H1 (cell line): ENCODE results near the gene EBPL. TPM values are rescaled to one million over a fixed set of nuclear protein-coding genes. Genes with fewer than 3 reads are reported as not detected.

Source experiments
- CTCF ChIA-PET: fragments of 300-600 bp; sonication (Branson Sonifier 250); formaldehyde crosslinking; loops from one replicate; lab custom pipeline; 2021; ENCODE audit not compliant: partially characterized antibody; lab: Charles Lee
- POLR2A ChIA-PET: fragments of 300-600 bp; sonication (Branson Sonifier 250); formaldehyde crosslinking; loops from one replicate; lab custom pipeline; 2021; ENCODE audit warnings: inconsistent platforms; ENCODE audit not compliant: partially characterized antibody; lab: Charles Lee
- DNase-seq, 2 experiments: peaks; one replicate each; pipeline versions ENCODE4 v3.0.0 to v3.0.0-alpha.2; 2010 to 2022; ENCODE audit warnings: low spot score in 2 of 2, low read depth in 1 of 2, mixed read lengths in 1 of 2
- FAIRE-seq: peaks from 2 replicates; lab custom pipeline; 2011; peaks lifted over from hg19 to GRCh38; lab: Jason Lieb, UNC
- H2AFZ ChIP-seq: 2 replicates; pipeline ENCODE4 v1.8.1; 2012; ENCODE audit warnings: low read length, inconsistent platforms
- H2AK5ac ChIP-seq: 2 replicates; pipeline ENCODE4 v1.6.1; 2013; ENCODE audit warnings: low read depth, low read length
- H2BK120ac ChIP-seq: replicated peaks from 2 replicates; pipeline ENCODE3; 2013; ENCODE audit warnings: low read depth, low read length, inconsistent platforms
- H2BK12ac ChIP-seq: 2 replicates; pipeline ENCODE4 v1.6.1; 2013; ENCODE audit warnings: low read depth, low read length
- H2BK15ac ChIP-seq: 2 replicates; pipeline ENCODE4 v1.6.1; 2013; ENCODE audit warnings: low read length
- H2BK20ac ChIP-seq: 2 replicates; pipeline ENCODE4 v1.6.1; 2013; ENCODE audit warnings: low read length
- H2BK5ac ChIP-seq: 2 replicates; pipeline ENCODE4 v1.6.1; 2013; ENCODE audit warnings: low read depth, low read length
- H3K14ac ChIP-seq: 2 replicates; pipeline ENCODE4 v1.6.1; 2013; ENCODE audit warnings: inconsistent platforms; ENCODE audit not compliant: insufficient read length
- H3K18ac ChIP-seq: 2 replicates; pipeline ENCODE4 v1.6.1; 2013; ENCODE audit warnings: low read length; ENCODE audit errors: extremely low read depth
- H3K23ac ChIP-seq: 2 replicates; pipeline ENCODE4 v1.6.1; 2013; ENCODE audit warnings: inconsistent platforms; ENCODE audit not compliant: insufficient read length
- H3K23me2 ChIP-seq: 2 replicates; pipeline ENCODE4 v1.6.1; 2013; ENCODE audit warnings: low read depth, low read length
- H3K27ac ChIP-seq: 2 replicates; pipeline ENCODE4 v1.6.1; 2011; ENCODE audit warnings: low read depth, low read length, inconsistent platforms
- H3K27me3 ChIP-seq, 4 experiments: replicated peaks in 1 of 4; 1 replicate in 1 of 4; 2 replicates in 3 of 4; pipeline versions ENCODE4 v1.6.1 to v1.8.1; 2011 to 2013; ENCODE audit warnings: low read length in 3 of 4, mild to moderate bottlenecking in 3 of 4, inconsistent platforms in 2 of 4, mixed read lengths in 2 of 4, moderate library complexity in 1 of 4; ENCODE audit not compliant: control insufficient read depth in 3 of 4, insufficient read depth in 3 of 4; ENCODE audit errors: extremely low read depth in 1 of 4
- H3K36me3 ChIP-seq, 4 experiments: 2 replicates each; pipeline versions ENCODE4 v1.6.1 to v1.8.1; 2011 to 2013; ENCODE audit warnings: mild to moderate bottlenecking in 4 of 4, low read length in 3 of 4, moderate library complexity in 2 of 4, control low read depth in 1 of 4, inconsistent platforms in 1 of 4; ENCODE audit not compliant: insufficient read depth in 4 of 4, control insufficient read depth in 2 of 4
- H3K4ac ChIP-seq: replicated peaks from 2 replicates; pipeline ENCODE3; 2013; ENCODE audit warnings: low read length, low read depth, mixed read lengths, inconsistent platforms; ENCODE audit not compliant: insufficient read length
- H3K4me1 ChIP-seq, 4 experiments: replicated peaks in 1 of 4; 1 replicate in 1 of 4; 2 replicates in 3 of 4; pipeline versions ENCODE4 v1.6.1 to v1.8.1; 2011 to 2013; ENCODE audit warnings: low read length in 3 of 4, inconsistent platforms in 2 of 4, mixed read lengths in 1 of 4; ENCODE audit not compliant: insufficient read depth in 4 of 4, control insufficient read depth in 3 of 4
- H3K4me2 ChIP-seq, 2 experiments: 2 replicates each; pipeline versions ENCODE4 v1.6.1 to v1.8.1; 2011 to 2013; ENCODE audit warnings: low read depth in 2 of 2, low read length in 2 of 2, control low read depth in 1 of 2, inconsistent platforms in 1 of 2, mild to moderate bottlenecking in 1 of 2; ENCODE audit not compliant: insufficient read depth in 1 of 2
- H3K4me3 ChIP-seq, 4 experiments: fragments of 200-600, 300-600 bp in 1 of 4; sonication (generic), shearing (Covaris generic), sonication (Bioruptor Twin) in 1 of 4; 2 replicates each; pipeline versions ENCODE4 v1.5.1 to v1.8.1; 2011 to 2016; ENCODE audit warnings: low read length in 4 of 4, low read depth in 3 of 4, control low read depth in 2 of 4, inconsistent platforms in 2 of 4, mild to moderate bottlenecking in 2 of 4, mixed read lengths in 1 of 4, moderate library complexity in 1 of 4; ENCODE audit not compliant: insufficient read depth in 2 of 4; ENCODE audit errors: extremely low read depth in 1 of 4
- H3K56ac ChIP-seq: replicated peaks from 2 replicates; pipeline ENCODE3; 2013; ENCODE audit warnings: low read depth, mild to moderate bottlenecking, mixed read lengths, low read length, inconsistent platforms; ENCODE audit not compliant: insufficient read length
- H3K79me1 ChIP-seq: 2 replicates; pipeline ENCODE4 v1.6.1; 2013; ENCODE audit warnings: low read depth, low read length, control low read depth
- H3K79me2 ChIP-seq, 2 experiments: 2 replicates each; pipeline versions ENCODE4 v1.6.1 to v1.8.1; 2012 to 2013; ENCODE audit warnings: low read length in 2 of 2, mild to moderate bottlenecking in 2 of 2, inconsistent platforms in 1 of 2; ENCODE audit not compliant: insufficient read depth in 2 of 2, control insufficient read depth in 1 of 2
- H3K9ac ChIP-seq, 4 experiments: replicated peaks in 1 of 4; 1 replicate in 1 of 4; 2 replicates in 3 of 4; pipeline versions ENCODE4 v1.6.1 to v1.8.1; 2011 to 2013; ENCODE audit warnings: low read depth in 3 of 4, low read length in 3 of 4, control low read depth in 2 of 4, mild to moderate bottlenecking in 2 of 4, moderate library complexity in 2 of 4, inconsistent platforms in 1 of 4; ENCODE audit errors: extremely low read depth in 1 of 4
- H3K9me3 ChIP-seq, 2 experiments: 2 replicates each; pipeline versions ENCODE4 v1.6.1 to v1.8.1; 2012 to 2013; ENCODE audit warnings: mild to moderate bottlenecking in 2 of 2, moderate library complexity in 2 of 2, control low read depth in 1 of 2, inconsistent platforms in 1 of 2, low read depth in 1 of 2, low read length in 1 of 2, mixed read lengths in 1 of 2; ENCODE audit not compliant: insufficient read depth in 2 of 2
- H4K20me1 ChIP-seq, 2 experiments: replicated peaks in 1 of 2; 2 replicates each; pipeline versions ENCODE3 to v1.8.1; 2011 to 2013; ENCODE audit warnings: inconsistent platforms in 2 of 2, low read length in 2 of 2, mild to moderate bottlenecking in 1 of 2; ENCODE audit not compliant: insufficient read depth in 2 of 2, control insufficient read depth in 1 of 2
- H4K5ac ChIP-seq: 2 replicates; pipeline ENCODE4 v1.6.1; 2013; ENCODE audit warnings: low read length, low read depth, mixed read lengths, inconsistent platforms; ENCODE audit not compliant: insufficient read length
- H4K8ac ChIP-seq: 2 replicates; pipeline ENCODE4 v1.8.0; 2013; ENCODE audit warnings: mild to moderate bottlenecking, moderate library complexity, low read length, inconsistent platforms; ENCODE audit not compliant: insufficient read depth; ENCODE audit errors: extremely low read depth
- H4K91ac ChIP-seq: replicated peaks from 2 replicates; pipeline ENCODE3; 2013; ENCODE audit warnings: low read length, mixed read lengths, inconsistent platforms; ENCODE audit not compliant: insufficient read length
- BACH1 ChIP-seq: IDR thresholded peaks from 2 replicates; pipeline ENCODE4 v1.6.1; 2012; ENCODE audit warnings: low read length, improper control_type of control experiment
- BRCA1 ChIP-seq: IDR thresholded peaks from 2 replicates; pipeline ENCODE4 v1.6.1; 2012; ENCODE audit warnings: low read depth, low read length, improper control_type of control experiment
- CBX8 ChIP-seq: fragments of 300-800, 300-1000 bp; sonication (generic); IDR thresholded peaks from 2 replicates; pipeline ENCODE4 v1.7.1; 2016; ENCODE audit warnings: low read depth, low read length, borderline replicate concordance
- CTCF ChIP-seq, 3 experiments: IDR thresholded peaks; 1 replicate in 2 of 3; 2 replicates in 1 of 3; pipeline versions ENCODE4 v1.5.1 to v1.6.1; 2011; ENCODE audit warnings: low read length in 3 of 3, mild to moderate bottlenecking in 3 of 3, inconsistent platforms in 2 of 3, low read depth in 1 of 3, moderate library complexity in 1 of 3; ENCODE audit not compliant: insufficient read depth in 1 of 3; ENCODE audit errors: control extremely low read depth in 1 of 3
- HDAC2 ChIP-seq, 2 experiments: fragments of 300-600 bp in 1 of 2; sonication (generic) in 1 of 2; IDR thresholded peaks; 2 replicates each; pipeline ENCODE4 v1.6.1; 2011 to 2012; ENCODE audit warnings: low read depth in 2 of 2, low read length in 2 of 2, mild to moderate bottlenecking in 2 of 2, moderate library complexity in 2 of 2, borderline replicate concordance in 1 of 2, inconsistent platforms in 1 of 2
- HDAC6 ChIP-seq: IDR thresholded peaks from one replicate; pipeline ENCODE4 v1.7.1; 2012; ENCODE audit warnings: low read depth, mild to moderate bottlenecking, inconsistent platforms, low read length, moderate library complexity
- KDM1A ChIP-seq: fragments of 200-600, 300-600 bp; sonication (generic); IDR thresholded peaks from 2 replicates; pipeline ENCODE4 v1.7.1; 2016; ENCODE audit warnings: mild to moderate bottlenecking, low read length, borderline replicate concordance
- POU5F1 ChIP-seq: IDR thresholded peaks from 2 replicates; pipeline ENCODE4 v1.6.1; 2011; ENCODE audit warnings: low read depth, mild to moderate bottlenecking, low read length, moderate library complexity
- TEAD4 ChIP-seq: IDR thresholded peaks from 2 replicates; pipeline ENCODE4 v1.6.1; 2012; ENCODE audit warnings: low read depth, low read length, inconsistent platforms, mixed read lengths
- USF2 ChIP-seq: IDR thresholded peaks from 2 replicates; pipeline ENCODE4 v1.6.1; 2011; ENCODE audit warnings: low read length, improper control_type of control experiment
- whole genome bisulfite sequencing, 2 experiments: shearing (Covaris generic) in 1 of 2; methylation state at CpG; one replicate each; pipeline versions ENCODE4 v1.1.6 to v1.1.7; 2013 to 2015; ENCODE audit warnings: low lambda C conversion rate in 2 of 2, mixed read lengths in 2 of 2, inconsistent platforms in 1 of 2, low coverage in 1 of 2, missing lambda C conversion rate in 1 of 2; ENCODE audit not compliant: insufficient replicate concordance in 2 of 2, insufficient coverage in 1 of 2, insufficient read length in 1 of 2; ENCODE audit errors: extremely low coverage in 1 of 2, missing lambda C conversion rate in 1 of 2; 5-methylcytosine and 5-hydroxymethylcytosine counted together
- polyA plus RNA-seq, 7 experiments: library from polyadenylated mRNA; depleted of rRNA in 3 of 7; stranded (reverse) in 5 of 7; unstranded in 2 of 7; fragments of >200 nt in 5 of 7; fragments of 200-250 nt in 2 of 7; gene quantifications; 1 replicate in 5 of 7; 2 replicates in 1 of 7; 4 replicates in 1 of 7; pipeline versions ENCODE4 v1.2.1 to v1.2.3, GENCODE V29; 2011 to 2013; ENCODE audit warnings: missing spikeins in 2 of 7, mixed read lengths in 2 of 7
- total RNA-seq: library from RNA; stranded (reverse); fragmentation: NEBNext Ultra II Directional; extraction: Animal tissue kit (Norgen Biotek cat#: 25700); gene quantifications from 2 replicates; pipeline ENCODE4 v1.2.1, GENCODE V29; 2021

Gene EBPL
- total and polyA plus RNA-seq, 2 of the 8 experiments (the other 6 are each of a cell fraction or from before 2014, with no cell fraction given), result 130 to 204 TPM

- ChIA-PET POLR2A (no interaction called here), CTCF (interaction anchor here (0.6 to 2.6 kb wide), 2 partner anchors 11 to 266 kb away, joined by 4 to 16 read pairs; no protein-coding TSS in a partner anchor)
- Histone ChIP-seq H3K9ac (no peak overlapping the region), H3K79me2 (no peaks in the 10 kb centered on the region), H4K5ac (no peak overlapping the region), H2BK120ac (no peak overlapping the region), H2BK20ac (no peak overlapping the region), H4K20me1 (no peaks in the 10 kb centered on the region), H4K8ac (no peak overlapping the region), H3K23me2 (no peaks in the 10 kb centered on the region), H3K18ac (no peak overlapping the region; the same call in 1 of the 2 replicates), H2AFZ (no peak overlapping the region), H3K9me3 (no peaks in the 10 kb centered on the region), H3K36me3 (no peaks in the 10 kb centered on the region; a peak in 1 of 8 replicates), H3K27me3 (no peaks in the 10 kb centered on the region), H3K23ac (no peak overlapping the region), H2AK5ac (no peak overlapping the region), H3K27ac (no peak overlapping the region), H2BK12ac (no peak overlapping the region), H3K4me2 (no peak overlapping the region), H2BK15ac (no peak overlapping the region), H3K14ac (no peak overlapping the region), H3K79me1 (no peaks in the 10 kb centered on the region), H4K91ac (no peak overlapping the region), H3K4me1 (peaks cover 0 to 1% (median 0%) of the 10 kb centered on the region in 4 experiments; a peak in 1 of 7 replicates), H3K4ac (no peak overlapping the region), H3K4me3 (no peak overlapping the region), H2BK5ac (no peak overlapping the region), H3K56ac (no peak overlapping the region)
- DNase-seq (no peak), FAIRE-seq (no peak)
- 87% methylated on average over 4 of the region's 4 CpGs; no CpG with 5 or more reads in 1 of the 2 experiments for WGBS, 2 experiments
- TF ChIP-seq BRCA1, result no peak
- no peak for TF ChIP-seq POU5F1
- no peak for TF ChIP-seq TEAD4
- TF ChIP-seq HDAC6, result no peak
- no peak for TF ChIP-seq BACH1
- TF ChIP-seq USF2, result no peak
- TF ChIP-seq HDAC2 (IDR thresholded peaks at IDR 0.05; ENCODE audit: borderline replicate concordance in 1 of 2, low read depth in 2 of 2, low read length in 2 of 2), result no peak
- TF ChIP-seq CBX8, result no peak
- TF ChIP-seq KDM1A, result no peak
- no peak for TF ChIP-seq CTCF (IDR thresholded peaks at IDR 0.05; ENCODE audit: control extremely low read depth in 1 of 3, insufficient read depth in 1 of 3, low read depth in 1 of 3, low read length in 3 of 3)
Measured at GRCh38 chr13:49641801-49642291, 49.4 kb downstream of the EBPL start.
